H1 (cell line): Measurements from ENCODE around the gene MYPN. TPM values are rescaled to one million over a fixed set of nuclear protein-coding genes. Genes with fewer than 3 reads are reported as not detected.

Experiments used
- CTCF ChIA-PET: fragments of 300-600 bp; sonication (Branson Sonifier 250); formaldehyde crosslinking; loops from one replicate; lab custom pipeline; 2021; ENCODE audit not compliant: partially characterized antibody; lab: Charles Lee
- POLR2A ChIA-PET: fragments of 300-600 bp; sonication (Branson Sonifier 250); formaldehyde crosslinking; loops from one replicate; lab custom pipeline; 2021; ENCODE audit warnings: inconsistent platforms; ENCODE audit not compliant: partially characterized antibody; lab: Charles Lee
- DNase-seq, 2 experiments: peaks; one replicate each; pipeline versions ENCODE4 v3.0.0 to v3.0.0-alpha.2; 2010 to 2022; ENCODE audit warnings: low spot score in 2 of 2, low read depth in 1 of 2, mixed read lengths in 1 of 2
- FAIRE-seq: peaks from 2 replicates; lab custom pipeline; 2011; peaks lifted over from hg19 to GRCh38; lab: Jason Lieb, UNC
- H2AFZ ChIP-seq: 2 replicates; pipeline ENCODE4 v1.8.1; 2012; ENCODE audit warnings: low read length, inconsistent platforms
- H2AK5ac ChIP-seq: 2 replicates; pipeline ENCODE4 v1.6.1; 2013; ENCODE audit warnings: low read depth, low read length
- H2BK120ac ChIP-seq: replicated peaks from 2 replicates; pipeline ENCODE3; 2013; ENCODE audit warnings: low read depth, low read length, inconsistent platforms
- H2BK12ac ChIP-seq: 2 replicates; pipeline ENCODE4 v1.6.1; 2013; ENCODE audit warnings: low read depth, low read length
- H2BK15ac ChIP-seq: 2 replicates; pipeline ENCODE4 v1.6.1; 2013; ENCODE audit warnings: low read length
- H2BK20ac ChIP-seq: 2 replicates; pipeline ENCODE4 v1.6.1; 2013; ENCODE audit warnings: low read length
- H2BK5ac ChIP-seq: 2 replicates; pipeline ENCODE4 v1.6.1; 2013; ENCODE audit warnings: low read depth, low read length
- H3K14ac ChIP-seq: 2 replicates; pipeline ENCODE4 v1.6.1; 2013; ENCODE audit warnings: inconsistent platforms; ENCODE audit not compliant: insufficient read length
- H3K18ac ChIP-seq: 2 replicates; pipeline ENCODE4 v1.6.1; 2013; ENCODE audit warnings: low read length; ENCODE audit errors: extremely low read depth
- H3K23ac ChIP-seq: 2 replicates; pipeline ENCODE4 v1.6.1; 2013; ENCODE audit warnings: inconsistent platforms; ENCODE audit not compliant: insufficient read length
- H3K23me2 ChIP-seq: 2 replicates; pipeline ENCODE4 v1.6.1; 2013; ENCODE audit warnings: low read depth, low read length
- H3K27ac ChIP-seq: 2 replicates; pipeline ENCODE4 v1.6.1; 2011; ENCODE audit warnings: low read depth, low read length, inconsistent platforms
- H3K27me3 ChIP-seq, 4 experiments: replicated peaks in 1 of 4; 1 replicate in 1 of 4; 2 replicates in 3 of 4; pipeline versions ENCODE4 v1.6.1 to v1.8.1; 2011 to 2013; ENCODE audit warnings: low read length in 3 of 4, mild to moderate bottlenecking in 3 of 4, inconsistent platforms in 2 of 4, mixed read lengths in 2 of 4, moderate library complexity in 1 of 4; ENCODE audit not compliant: control insufficient read depth in 3 of 4, insufficient read depth in 3 of 4; ENCODE audit errors: extremely low read depth in 1 of 4
- H3K36me3 ChIP-seq, 4 experiments: 2 replicates each; pipeline versions ENCODE4 v1.6.1 to v1.8.1; 2011 to 2013; ENCODE audit warnings: mild to moderate bottlenecking in 4 of 4, low read length in 3 of 4, moderate library complexity in 2 of 4, control low read depth in 1 of 4, inconsistent platforms in 1 of 4; ENCODE audit not compliant: insufficient read depth in 4 of 4, control insufficient read depth in 2 of 4
- H3K4ac ChIP-seq: replicated peaks from 2 replicates; pipeline ENCODE3; 2013; ENCODE audit warnings: low read length, low read depth, mixed read lengths, inconsistent platforms; ENCODE audit not compliant: insufficient read length
- H3K4me1 ChIP-seq, 4 experiments: replicated peaks in 1 of 4; 1 replicate in 1 of 4; 2 replicates in 3 of 4; pipeline versions ENCODE4 v1.6.1 to v1.8.1; 2011 to 2013; ENCODE audit warnings: low read length in 3 of 4, inconsistent platforms in 2 of 4, mixed read lengths in 1 of 4; ENCODE audit not compliant: insufficient read depth in 4 of 4, control insufficient read depth in 3 of 4
- H3K4me2 ChIP-seq, 2 experiments: 2 replicates each; pipeline versions ENCODE4 v1.6.1 to v1.8.1; 2011 to 2013; ENCODE audit warnings: low read depth in 2 of 2, low read length in 2 of 2, control low read depth in 1 of 2, inconsistent platforms in 1 of 2, mild to moderate bottlenecking in 1 of 2; ENCODE audit not compliant: insufficient read depth in 1 of 2
- H3K4me3 ChIP-seq, 4 experiments: fragments of 200-600, 300-600 bp in 1 of 4; sonication (generic), shearing (Covaris generic), sonication (Bioruptor Twin) in 1 of 4; 2 replicates each; pipeline versions ENCODE4 v1.5.1 to v1.8.1; 2011 to 2016; ENCODE audit warnings: low read length in 4 of 4, low read depth in 3 of 4, control low read depth in 2 of 4, inconsistent platforms in 2 of 4, mild to moderate bottlenecking in 2 of 4, mixed read lengths in 1 of 4, moderate library complexity in 1 of 4; ENCODE audit not compliant: insufficient read depth in 2 of 4; ENCODE audit errors: extremely low read depth in 1 of 4
- H3K56ac ChIP-seq: replicated peaks from 2 replicates; pipeline ENCODE3; 2013; ENCODE audit warnings: low read depth, mild to moderate bottlenecking, mixed read lengths, low read length, inconsistent platforms; ENCODE audit not compliant: insufficient read length
- H3K79me1 ChIP-seq: 2 replicates; pipeline ENCODE4 v1.6.1; 2013; ENCODE audit warnings: low read depth, low read length, control low read depth
- H3K79me2 ChIP-seq, 2 experiments: 2 replicates each; pipeline versions ENCODE4 v1.6.1 to v1.8.1; 2012 to 2013; ENCODE audit warnings: low read length in 2 of 2, mild to moderate bottlenecking in 2 of 2, inconsistent platforms in 1 of 2; ENCODE audit not compliant: insufficient read depth in 2 of 2, control insufficient read depth in 1 of 2
- H3K9ac ChIP-seq, 4 experiments: replicated peaks in 1 of 4; 1 replicate in 1 of 4; 2 replicates in 3 of 4; pipeline versions ENCODE4 v1.6.1 to v1.8.1; 2011 to 2013; ENCODE audit warnings: low read depth in 3 of 4, low read length in 3 of 4, control low read depth in 2 of 4, mild to moderate bottlenecking in 2 of 4, moderate library complexity in 2 of 4, inconsistent platforms in 1 of 4; ENCODE audit errors: extremely low read depth in 1 of 4
- H3K9me3 ChIP-seq, 2 experiments: 2 replicates each; pipeline versions ENCODE4 v1.6.1 to v1.8.1; 2012 to 2013; ENCODE audit warnings: mild to moderate bottlenecking in 2 of 2, moderate library complexity in 2 of 2, control low read depth in 1 of 2, inconsistent platforms in 1 of 2, low read depth in 1 of 2, low read length in 1 of 2, mixed read lengths in 1 of 2; ENCODE audit not compliant: insufficient read depth in 2 of 2
- H4K20me1 ChIP-seq, 2 experiments: replicated peaks in 1 of 2; 2 replicates each; pipeline versions ENCODE3 to v1.8.1; 2011 to 2013; ENCODE audit warnings: inconsistent platforms in 2 of 2, low read length in 2 of 2, mild to moderate bottlenecking in 1 of 2; ENCODE audit not compliant: insufficient read depth in 2 of 2, control insufficient read depth in 1 of 2
- H4K5ac ChIP-seq: 2 replicates; pipeline ENCODE4 v1.6.1; 2013; ENCODE audit warnings: low read length, low read depth, mixed read lengths, inconsistent platforms; ENCODE audit not compliant: insufficient read length
- H4K8ac ChIP-seq: 2 replicates; pipeline ENCODE4 v1.8.0; 2013; ENCODE audit warnings: mild to moderate bottlenecking, moderate library complexity, low read length, inconsistent platforms; ENCODE audit not compliant: insufficient read depth; ENCODE audit errors: extremely low read depth
- H4K91ac ChIP-seq: replicated peaks from 2 replicates; pipeline ENCODE3; 2013; ENCODE audit warnings: low read length, mixed read lengths, inconsistent platforms; ENCODE audit not compliant: insufficient read length
- CREB1 ChIP-seq: IDR thresholded peaks from 2 replicates; pipeline ENCODE4 v1.6.1; 2012; ENCODE audit warnings: inconsistent platforms
- GTF2F1 ChIP-seq: IDR thresholded peaks from 2 replicates; pipeline ENCODE4 v1.6.1; 2012; ENCODE audit warnings: low read depth, low read length, improper control_type of control experiment, borderline replicate concordance
- NRF1 ChIP-seq: IDR thresholded peaks from 2 replicates; pipeline ENCODE4 v1.6.1; 2011; ENCODE audit warnings: mild to moderate bottlenecking, low read depth, low read length, improper control_type of control experiment
- SAP30 ChIP-seq: fragments of 300-600 bp; sonication (generic); IDR thresholded peaks from 2 replicates; pipeline ENCODE4 v1.7.1; 2012; ENCODE audit warnings: low read length, moderate library complexity, mild to moderate bottlenecking, inconsistent platforms; ENCODE audit not compliant: insufficient read depth, insufficient replicate concordance
- SIX5 ChIP-seq: IDR thresholded peaks from 2 replicates; pipeline ENCODE4 v1.6.1; 2011; ENCODE audit warnings: mild to moderate bottlenecking, low read depth, low read length
- SRF ChIP-seq: IDR thresholded peaks from 2 replicates; pipeline ENCODE4 v1.6.1; 2011; ENCODE audit warnings: mild to moderate bottlenecking, low read depth, low read length, moderate library complexity
- WGBS, 2 experiments: shearing (Covaris generic) in 1 of 2; methylation state at CpG; one replicate each; pipeline versions ENCODE4 v1.1.6 to v1.1.7; 2013 to 2015; ENCODE audit warnings: low lambda C conversion rate in 2 of 2, mixed read lengths in 2 of 2, inconsistent platforms in 1 of 2, low coverage in 1 of 2, missing lambda C conversion rate in 1 of 2; ENCODE audit not compliant: insufficient replicate concordance in 2 of 2, insufficient coverage in 1 of 2, insufficient read length in 1 of 2; ENCODE audit errors: extremely low coverage in 1 of 2, missing lambda C conversion rate in 1 of 2; 5-methylcytosine and 5-hydroxymethylcytosine counted together
- polyA plus RNA-seq, 7 experiments: library from polyadenylated mRNA; depleted of rRNA in 3 of 7; stranded (reverse) in 5 of 7; unstranded in 2 of 7; fragments of >200 nt in 5 of 7; fragments of 200-250 nt in 2 of 7; gene quantifications; 1 replicate in 5 of 7; 2 replicates in 1 of 7; 4 replicates in 1 of 7; pipeline versions ENCODE4 v1.2.1 to v1.2.3, GENCODE V29; 2011 to 2013; ENCODE audit warnings: missing spikeins in 2 of 7, mixed read lengths in 2 of 7
- total RNA-seq: library from RNA; stranded (reverse); fragmentation: NEBNext Ultra II Directional; extraction: Animal tissue kit (Norgen Biotek cat#: 25700); gene quantifications from 2 replicates; pipeline ENCODE4 v1.2.1, GENCODE V29; 2021
- TF ChIP-seq, protein P1 (sequence below): IDR thresholded peaks from 2 replicates; pipeline ENCODE4 v1.6.1; 2012; ENCODE audit warnings: low read length, inconsistent platforms

MYPN gene
- total and polyA plus RNA-seq, 2 of the 8 experiments (the other 6 are each of a cell fraction or from before 2014, with no cell fraction given), result not detected

DNA sequence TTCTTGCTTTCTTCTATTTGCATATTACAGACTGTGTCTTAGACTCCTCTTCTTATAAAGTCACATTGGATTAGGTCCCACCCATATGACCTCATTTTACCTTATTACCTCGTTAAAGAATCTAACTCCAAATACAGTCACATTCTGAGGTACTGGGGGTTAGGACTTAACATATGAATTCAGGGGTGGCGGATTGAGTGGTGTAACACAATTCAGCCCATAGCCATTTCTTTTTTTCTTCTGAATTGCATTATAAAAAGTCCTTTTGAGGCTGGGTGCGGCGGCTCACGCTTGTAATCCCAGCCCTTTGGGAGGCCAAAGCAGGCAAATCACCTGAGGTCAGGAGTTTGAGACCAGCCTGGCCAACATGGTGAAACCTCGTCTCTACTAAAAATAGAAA, 27.4 kb upstream of the MYPN start:
- FAIRE-seq (no peak), DNase-seq (peak in 1 of 2 experiments; percentile 49)
- no peak overlapping the region for H3K18ac ChIP-seq
- H2BK120ac ChIP-seq, result no peak overlapping the region
- H3K23ac ChIP-seq, result no peak overlapping the region
- no peak overlapping the region for H3K4me3 ChIP-seq
- no peak overlapping the region for H4K8ac ChIP-seq
- no peak overlapping the region for H3K14ac ChIP-seq
- H3K4ac ChIP-seq, result no peak overlapping the region
- H3K36me3 ChIP-seq, result no peaks in the 10 kb centered on the region
- POLR2A ChIA-PET, result no interaction called here
- H2BK20ac ChIP-seq, result no peak overlapping the region
- H4K20me1 ChIP-seq, result no peaks in the 10 kb centered on the region
- no peak overlapping the region for H2BK12ac ChIP-seq
- no peak overlapping the region for H3K56ac ChIP-seq
- CTCF ChIA-PET, result interaction anchor here (1.3 to 7.5 kb wide), 2 partner anchors 13 to 74 kb away, joined by 5 to 49 read pairs; no protein-coding TSS in a partner anchor
- no peak overlapping the region for H3K9ac ChIP-seq
- H4K5ac ChIP-seq, result no peak overlapping the region
- TF ChIP-seq SIX5 (no peak), NRF1 (no peak), SRF (no peak), SAP30 (no peak), CREB1 (no peak), GTF2F1 (no peak)
- TF ChIP-seq, protein P1, sequence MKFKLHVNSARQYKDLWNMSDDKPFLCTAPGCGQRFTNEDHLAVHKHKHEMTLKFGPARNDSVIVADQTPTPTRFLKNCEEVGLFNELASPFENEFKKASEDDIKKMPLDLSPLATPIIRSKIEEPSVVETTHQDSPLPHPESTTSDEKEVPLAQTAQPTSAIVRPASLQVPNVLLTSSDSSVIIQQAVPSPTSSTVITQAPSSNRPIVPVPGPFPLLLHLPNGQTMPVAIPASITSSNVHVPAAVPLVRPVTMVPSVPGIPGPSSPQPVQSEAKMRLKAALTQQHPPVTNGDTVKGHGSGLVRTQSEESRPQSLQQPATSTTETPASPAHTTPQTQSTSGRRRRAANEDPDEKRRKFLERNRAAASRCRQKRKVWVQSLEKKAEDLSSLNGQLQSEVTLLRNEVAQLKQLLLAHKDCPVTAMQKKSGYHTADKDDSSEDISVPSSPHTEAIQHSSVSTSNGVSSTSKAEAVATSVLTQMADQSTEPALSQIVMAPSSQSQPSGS, result no peak
- no peak overlapping the region for H2AFZ ChIP-seq
- H3K9me3 ChIP-seq, result no peaks in the 10 kb centered on the region
- WGBS, 2 experiments, result 72% methylated on average over 6 of the region's 6 CpGs; no CpG with 5 or more reads in 1 of the 2 experiments
- no peak overlapping the region for H3K27ac ChIP-seq
- no peak overlapping the region for H2AK5ac ChIP-seq
- no peaks in the 10 kb centered on the region for H3K23me2 ChIP-seq
- no peak overlapping the region for H4K91ac ChIP-seq
- H3K79me2 ChIP-seq, result no peaks in the 10 kb centered on the region
- H3K4me1 ChIP-seq, result peaks cover 0 to 3% (median 0%) of the 10 kb centered on the region in 4 experiments; a peak in 1 of 7 replicates
- no peak overlapping the region for H2BK5ac ChIP-seq
- no peak overlapping the region for H2BK15ac ChIP-seq
- no peak overlapping the region for H3K4me2 ChIP-seq
- no peaks in the 10 kb centered on the region for H3K79me1 ChIP-seq
- H3K27me3 ChIP-seq, result no peaks in the 10 kb centered on the region
